Measurements from ENCODE around the gene UBFD1. TPM values are rescaled to one million over a fixed set of nuclear protein-coding genes. Genes with fewer than 3 reads are reported as not detected.
"Not testable (repeated sequence)": the region's sequence is repeated elsewhere in the genome, so short reads cannot be mapped to it uniquely, and the experiment has no call there.

UBFD1 gene
- total RNA-seq, 1 donor from 2014 or later: 55.0 TPM

- H3K27me3 Mint-ChIP-seq (ENCODE audit: insufficient read depth): no peaks in the 10 kb centered on the region
- peaks cover 28% of the 10 kb centered on the region for H3K36me3 Mint-ChIP-seq (ENCODE audit: low read depth)
- no peaks in the 10 kb centered on the region for H3K9me3 Mint-ChIP-seq
- no peak overlapping the region for H3K4me3 Mint-ChIP-seq
- intact Hi-C loops (cut with micrococcal nuclease): no loop called here
- DNase-seq (ENCODE audit: low spot score): no peak
- H3K4me1 Mint-ChIP-seq (ENCODE audit: low read depth): no peaks in the 10 kb centered on the region
- no peak overlapping the region for H3K27ac Mint-ChIP-seq
These were observed 22.9 kb downstream of the UBFD1 start for GRCh38 chr16:23580391-23580790.

GRCh38 chr16:23581764-23582163 is 24.2 kb downstream of the UBFD1 start:
- intact Hi-C loops (cut with micrococcal nuclease): no loop called here
- H3K4me3 Mint-ChIP-seq: no peak overlapping the region
- no peaks in the 10 kb centered on the region for H3K9me3 Mint-ChIP-seq
- H3K27ac Mint-ChIP-seq: no peak overlapping the region
- H3K27me3 Mint-ChIP-seq (ENCODE audit: insufficient read depth): no peaks in the 10 kb centered on the region
- H3K36me3 Mint-ChIP-seq (ENCODE audit: low read depth): peaks cover 32% of the 10 kb centered on the region
- DNase-seq (ENCODE audit: low spot score): no peak
- H3K4me1 Mint-ChIP-seq (ENCODE audit: low read depth): no peaks in the 10 kb centered on the region

DNA sequence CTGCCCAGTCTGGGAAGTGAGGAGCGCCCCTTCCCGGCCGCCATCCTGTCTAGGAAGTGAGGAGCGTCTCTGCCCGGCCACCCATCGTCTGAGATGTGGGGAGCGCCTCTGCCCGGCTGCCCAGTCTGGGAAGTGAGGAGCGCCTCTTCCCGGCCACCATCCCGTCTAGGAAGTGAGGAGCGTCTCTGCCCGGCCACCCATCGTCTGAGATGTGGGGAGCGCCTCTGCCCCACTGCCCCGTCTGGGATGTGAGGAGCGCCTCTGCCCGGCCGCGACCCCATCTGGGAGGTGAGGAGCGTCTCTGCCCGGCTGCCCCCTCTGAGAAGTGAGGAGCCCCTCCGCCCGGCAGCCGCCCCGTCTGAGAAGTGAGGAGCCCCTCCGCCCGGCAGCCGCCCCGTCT is 25.7 kb downstream of the UBFD1 start:
- H3K4me3 Mint-ChIP-seq; DNase-seq (ENCODE audit: low spot score); H3K27ac Mint-ChIP-seq; H3K27me3 Mint-ChIP-seq (ENCODE audit: insufficient read depth); H3K4me1 Mint-ChIP-seq (ENCODE audit: low read depth); intact Hi-C loops (cut with micrococcal nuclease); H3K9me3 Mint-ChIP-seq: not testable (repeated sequence)
- H3K36me3 Mint-ChIP-seq (ENCODE audit: low read depth): peaks cover 32% of the 10 kb centered on the region

DNA sequence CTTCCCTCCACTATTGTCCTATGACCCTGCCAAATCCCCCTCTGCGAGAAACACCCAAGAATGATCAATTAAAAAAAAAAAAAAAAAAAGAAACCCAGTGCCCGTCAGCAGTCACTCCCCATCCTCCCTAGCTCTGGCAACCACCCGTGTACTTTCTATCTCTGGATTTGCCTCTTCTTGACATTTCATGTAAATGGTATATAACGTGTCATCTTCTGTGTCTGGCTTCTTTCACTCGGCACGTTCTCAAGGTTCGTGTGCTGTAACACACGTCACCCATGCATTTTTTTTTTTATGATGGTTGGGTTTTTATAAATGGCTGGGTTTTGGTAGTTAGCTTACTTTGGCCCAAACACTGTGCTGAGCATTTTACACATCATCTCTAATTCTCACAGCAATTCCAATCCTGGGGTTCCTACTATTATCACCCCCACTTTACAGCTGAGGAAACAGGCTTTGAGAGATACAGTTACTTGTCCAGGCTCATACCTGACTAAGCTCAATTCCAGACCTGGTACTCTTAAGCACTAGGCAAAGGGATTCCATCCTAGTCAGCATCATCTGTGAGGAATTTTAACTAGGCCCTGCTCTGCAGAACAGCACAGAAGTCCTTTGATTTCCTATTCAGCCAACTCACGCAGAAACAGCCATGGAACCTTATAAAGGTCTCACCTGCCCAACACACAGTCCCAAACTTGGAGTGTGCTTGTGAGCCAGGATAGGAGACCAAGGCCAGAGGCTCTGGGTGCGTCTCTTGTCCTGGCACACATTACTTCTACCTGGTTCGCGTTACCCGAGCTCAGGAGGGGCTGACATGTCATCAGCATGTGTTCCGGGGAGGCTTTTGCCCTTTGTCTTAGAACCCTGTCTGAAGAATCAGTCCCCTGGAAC is 26.9 kb downstream of the UBFD1 start:
- H3K4me1 Mint-ChIP-seq (ENCODE audit: low read depth): no peaks in the 10 kb centered on the region
- H3K9me3 Mint-ChIP-seq: no peaks in the 10 kb centered on the region
- H3K36me3 Mint-ChIP-seq (ENCODE audit: low read depth): peaks cover 33% of the 10 kb centered on the region
- H3K27me3 Mint-ChIP-seq (ENCODE audit: insufficient read depth): no peaks in the 10 kb centered on the region
- H3K4me3 Mint-ChIP-seq: no peak overlapping the region
- intact Hi-C loops (cut with micrococcal nuclease): no loop called here
- no peak for DNase-seq (ENCODE audit: low spot score)
- H3K27ac Mint-ChIP-seq: no peak overlapping the region

DNA sequence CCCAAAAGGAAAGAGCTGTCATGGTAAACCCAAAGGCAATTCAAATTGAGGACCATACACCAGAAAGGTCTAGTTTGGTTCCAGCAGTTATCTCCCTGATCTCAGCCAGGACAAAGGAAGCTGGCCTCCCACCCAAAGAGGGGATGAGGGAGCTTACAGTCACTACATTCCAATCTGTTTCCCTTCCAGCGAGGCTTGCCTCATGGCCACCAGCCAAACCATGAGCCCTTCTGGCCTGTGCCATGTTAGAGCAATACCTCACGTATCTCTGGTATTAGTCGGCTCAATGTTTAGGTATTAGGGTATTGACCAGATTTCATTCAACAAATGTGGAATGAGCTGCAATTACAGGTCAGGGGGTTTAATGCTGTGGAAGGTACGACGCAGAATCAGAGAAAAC is 30.2 kb downstream of the UBFD1 start:
- Mint-ChIP-seq H3K4me3 (no peak overlapping the region), H3K4me1 (ENCODE audit: low read depth) (peaks cover 12% of the 10 kb centered on the region), H3K27me3 (ENCODE audit: insufficient read depth) (no peaks in the 10 kb centered on the region), H3K27ac (no peak overlapping the region), H3K9me3 (no peaks in the 10 kb centered on the region), H3K36me3 (ENCODE audit: low read depth) (peaks cover 28% of the 10 kb centered on the region)
- intact Hi-C loops (cut with micrococcal nuclease): no loop called here
- no peak for DNase-seq (ENCODE audit: low spot score)

GRCh38 chr16:23590181-23590580 is 32.7 kb downstream of the UBFD1 start:
- H3K27ac Mint-ChIP-seq: no peak overlapping the region
- intact Hi-C loops (cut with micrococcal nuclease): no loop called here
- no peaks in the 10 kb centered on the region for H3K9me3 Mint-ChIP-seq
- DNase-seq (ENCODE audit: low spot score): no peak
- peaks cover 20% of the 10 kb centered on the region for H3K4me1 Mint-ChIP-seq (ENCODE audit: low read depth)
- H3K27me3 Mint-ChIP-seq (ENCODE audit: insufficient read depth): no peaks in the 10 kb centered on the region
- no peak overlapping the region for H3K4me3 Mint-ChIP-seq
- peaks cover 27% of the 10 kb centered on the region for H3K36me3 Mint-ChIP-seq (ENCODE audit: low read depth)

DNA sequence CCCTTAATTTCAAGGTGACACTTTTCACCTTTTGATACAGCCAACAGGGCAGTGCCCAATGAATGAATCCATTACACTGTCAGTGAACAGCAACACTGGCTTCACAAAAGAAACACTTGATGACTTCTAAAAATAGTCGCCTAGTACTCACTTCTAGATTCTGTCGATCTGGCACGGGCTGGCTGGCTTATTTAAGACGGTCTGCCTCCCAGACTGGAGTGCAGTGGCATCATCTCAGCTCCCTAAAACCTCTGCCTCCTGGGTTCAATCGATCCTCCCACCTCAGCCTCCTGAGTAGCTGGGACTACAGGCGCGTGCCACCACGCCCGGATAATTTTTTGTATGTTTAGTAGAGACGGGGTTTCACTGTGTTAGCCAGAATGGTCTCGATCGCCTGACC is 36.7 kb downstream of the UBFD1 start:
- Mint-ChIP-seq H3K4me1 (ENCODE audit: low read depth) (peaks cover 30% of the 10 kb centered on the region), H3K4me3 (no peak overlapping the region), H3K27me3 (ENCODE audit: insufficient read depth) (no peaks in the 10 kb centered on the region), H3K36me3 (ENCODE audit: low read depth) (peaks cover 22% of the 10 kb centered on the region), H3K9me3 (no peaks in the 10 kb centered on the region), H3K27ac (no peak overlapping the region)
- intact Hi-C loops (cut with micrococcal nuclease): no loop called here
- no peak for DNase-seq (ENCODE audit: low spot score)

- Mint-ChIP-seq H3K9me3 (no peaks in the 10 kb centered on the region), H3K36me3 (ENCODE audit: low read depth) (peaks cover 16% of the 10 kb centered on the region), H3K27ac (no peak overlapping the region), H3K4me3 (peak overlapping the region; percentile 88), H3K4me1 (ENCODE audit: low read depth) (peaks cover 30% of the 10 kb centered on the region), H3K27me3 (ENCODE audit: insufficient read depth) (no peaks in the 10 kb centered on the region)
- no peak for DNase-seq (ENCODE audit: low spot score)
- intact Hi-C loops (cut with micrococcal nuclease): no loop called here
These were observed 37.9 kb downstream of the UBFD1 start for GRCh38 chr16:23595246-23595950.

- no peaks in the 10 kb centered on the region for H3K9me3 Mint-ChIP-seq
- peak within 1 kb of the TSS; percentile 80 for H3K27ac Mint-ChIP-seq
- peaks cover 30% of the 10 kb centered on the region for H3K4me1 Mint-ChIP-seq (ENCODE audit: low read depth)
- DNase-seq (ENCODE audit: low spot score): peak; percentile 90
- peaks cover 16% of the 10 kb centered on the region for H3K36me3 Mint-ChIP-seq (ENCODE audit: low read depth)
- intact Hi-C loops (cut with micrococcal nuclease): loop anchor here (1.0 to 2.0 kb wide), 5 partner anchors 39 to 144 kb away; partner anchors contain the start of genes DCTN5, EARS2, PALB2 and PLK1
- peak within 1 kb of the TSS; percentile 88 for H3K4me3 Mint-ChIP-seq
- no peaks in the 10 kb centered on the region for H3K27me3 Mint-ChIP-seq (ENCODE audit: insufficient read depth)
These were observed 38.6 kb downstream of the UBFD1 start, which contains the start of gene NDUFAB1 for GRCh38 chr16:23595951-23596720. TSS of gene NDUFAB1 (minus strand) at chr16:23596316. CDS start at chr16:23596290, 26 bp downstream.

DNA sequence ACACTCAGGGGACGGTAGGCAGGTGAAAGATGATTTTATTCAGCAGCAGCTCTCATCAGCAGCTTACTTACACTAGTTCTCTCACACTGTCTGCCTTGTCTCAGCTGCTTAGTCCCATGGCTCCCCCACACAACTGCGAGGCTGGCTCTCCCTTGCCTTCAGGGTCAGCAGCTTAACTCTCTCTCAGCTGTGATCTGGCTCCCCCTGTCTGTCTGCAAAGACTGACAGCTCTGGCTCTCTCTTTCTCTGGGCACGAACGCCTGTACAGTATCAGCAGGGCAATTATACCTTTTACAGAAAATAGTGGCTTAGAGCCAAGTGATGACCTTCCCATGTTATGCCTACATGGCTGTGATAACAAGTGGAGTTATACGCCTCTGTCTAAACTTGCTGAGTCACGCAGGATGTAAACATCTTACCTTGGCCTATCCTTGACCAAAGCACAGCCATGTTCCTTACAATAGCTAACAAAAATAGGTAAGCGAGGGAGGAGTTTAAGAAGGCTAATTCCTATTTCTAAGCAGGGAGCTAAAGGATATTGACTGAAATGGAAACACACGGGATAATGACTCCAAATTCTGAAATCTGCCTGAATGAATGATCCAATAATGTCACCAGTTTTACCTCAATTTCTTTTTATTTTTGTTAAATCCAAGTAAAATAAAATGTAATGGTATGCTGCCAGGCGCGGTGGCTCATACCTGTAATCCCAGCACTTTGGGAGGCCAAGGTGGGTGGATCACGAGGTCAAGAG is 39.7 kb downstream of the UBFD1 start:
- Mint-ChIP-seq H3K27me3 (ENCODE audit: insufficient read depth) (no peaks in the 10 kb centered on the region), H3K27ac (peak overlapping the region; percentile 65), H3K4me1 (ENCODE audit: low read depth) (peaks cover 21% of the 10 kb centered on the region), H3K36me3 (ENCODE audit: low read depth) (peaks cover 11% of the 10 kb centered on the region), H3K4me3 (peak overlapping the region; percentile 53), H3K9me3 (no peaks in the 10 kb centered on the region)
- no peak for DNase-seq (ENCODE audit: low spot score)
- intact Hi-C loops (cut with micrococcal nuclease): loop anchor here (2.0 kb wide), 1 partner anchor 82 kb away; no protein-coding TSS in a partner anchor

DNA sequence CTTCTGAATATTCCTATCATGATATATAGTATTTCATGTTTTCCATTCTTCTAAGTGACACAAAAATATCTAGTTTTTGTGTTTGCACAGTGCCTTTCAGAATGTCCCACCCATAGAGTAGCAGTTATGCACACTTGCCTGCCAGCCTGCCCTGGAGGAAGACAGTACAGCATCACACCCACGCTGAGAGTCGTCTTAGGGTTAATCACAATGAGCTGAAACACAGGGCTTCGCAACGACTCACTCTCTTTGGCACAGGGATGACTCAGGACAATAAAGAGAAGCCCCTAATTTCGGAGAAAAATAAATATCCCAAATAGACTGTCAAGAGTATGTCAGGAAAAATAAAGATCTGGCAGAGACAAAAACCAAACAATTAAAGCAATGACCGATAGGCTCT is 50.2 kb downstream of the UBFD1 start:
- no peaks in the 10 kb centered on the region for H3K9me3 Mint-ChIP-seq
- no peak overlapping the region for H3K27ac Mint-ChIP-seq
- H3K4me1 Mint-ChIP-seq (ENCODE audit: low read depth): no peaks in the 10 kb centered on the region
- DNase-seq (ENCODE audit: low spot score): no peak
- intact Hi-C loops (cut with micrococcal nuclease): no loop called here
- H3K36me3 Mint-ChIP-seq (ENCODE audit: low read depth): peaks cover 14% of the 10 kb centered on the region
- no peak overlapping the region for H3K4me3 Mint-ChIP-seq
- no peaks in the 10 kb centered on the region for H3K27me3 Mint-ChIP-seq (ENCODE audit: insufficient read depth)

DNA sequence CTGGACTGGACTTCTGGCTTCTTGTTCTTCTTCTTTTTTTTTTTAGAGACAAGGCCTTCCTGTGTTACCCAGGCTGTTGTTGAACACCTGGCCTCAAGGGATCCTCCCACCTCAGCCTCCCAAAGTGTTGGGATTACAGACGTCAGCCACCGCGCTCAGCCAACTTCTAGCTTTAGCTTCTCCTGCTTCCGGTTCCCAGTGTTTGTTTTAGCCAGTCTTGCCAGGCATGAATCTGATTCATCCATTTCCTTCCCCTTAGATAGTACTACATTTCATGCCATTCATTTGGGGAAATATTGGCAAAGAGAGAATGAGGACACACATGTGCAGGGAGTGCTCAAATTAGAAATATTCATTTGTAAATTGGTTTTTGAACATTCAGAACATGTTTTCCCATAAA is 50.7 kb downstream of the UBFD1 start:
- Mint-ChIP-seq H3K4me1 (ENCODE audit: low read depth) (no peaks in the 10 kb centered on the region), H3K27me3 (ENCODE audit: insufficient read depth) (no peaks in the 10 kb centered on the region), H3K4me3 (no peak overlapping the region), H3K36me3 (ENCODE audit: low read depth) (peaks cover 13% of the 10 kb centered on the region), H3K9me3 (no peaks in the 10 kb centered on the region), H3K27ac (no peak overlapping the region)
- intact Hi-C loops (cut with micrococcal nuclease): no loop called here
- DNase-seq (ENCODE audit: low spot score): no peak
